22Rv1 (cell line): ENCODE data around the gene SLC7A9.

ENCODE experiments used
- H3K27ac ChIP-seq: fragments of 450-650 bp; 2 replicates; pipeline ENCODE4 v1.5.1; 2017
- ZFX ChIP-seq: fragments of 450-650 bp; IDR thresholded peaks from 2 replicates; pipeline ENCODE4 v1.6.1; 2017; ENCODE audit warnings: antibody characterized with exemption, borderline replicate concordance
- TF ChIP-seq, protein P1 (sequence below): fragments of 450-650 bp; IDR thresholded peaks from 2 replicates; pipeline ENCODE4 v1.5.1; 2017; ENCODE audit warnings: mild to moderate bottlenecking

SLC7A9 gene

DNA sequence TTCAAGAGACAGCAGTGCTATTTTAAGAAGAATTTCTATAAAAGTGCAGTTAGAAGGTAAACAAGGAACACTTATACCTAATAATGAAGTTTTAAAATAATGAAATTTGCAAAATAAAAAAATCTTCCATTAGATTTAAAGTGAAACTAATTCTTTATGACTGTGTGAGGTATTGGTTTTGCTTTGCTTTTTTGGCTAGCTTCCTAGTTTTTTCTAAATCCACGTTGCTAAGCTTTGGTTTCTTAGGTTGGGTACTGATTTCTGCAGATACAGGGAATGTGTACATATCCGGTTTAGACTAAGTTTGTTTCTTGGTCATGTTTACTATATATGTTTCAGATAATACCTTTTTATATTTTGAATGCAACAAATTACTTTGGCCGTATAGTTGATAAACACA lies 59.8 kb downstream of the SLC7A9 start:
- no peak for TF ChIP-seq ZFX
- TF ChIP-seq, protein P1, sequence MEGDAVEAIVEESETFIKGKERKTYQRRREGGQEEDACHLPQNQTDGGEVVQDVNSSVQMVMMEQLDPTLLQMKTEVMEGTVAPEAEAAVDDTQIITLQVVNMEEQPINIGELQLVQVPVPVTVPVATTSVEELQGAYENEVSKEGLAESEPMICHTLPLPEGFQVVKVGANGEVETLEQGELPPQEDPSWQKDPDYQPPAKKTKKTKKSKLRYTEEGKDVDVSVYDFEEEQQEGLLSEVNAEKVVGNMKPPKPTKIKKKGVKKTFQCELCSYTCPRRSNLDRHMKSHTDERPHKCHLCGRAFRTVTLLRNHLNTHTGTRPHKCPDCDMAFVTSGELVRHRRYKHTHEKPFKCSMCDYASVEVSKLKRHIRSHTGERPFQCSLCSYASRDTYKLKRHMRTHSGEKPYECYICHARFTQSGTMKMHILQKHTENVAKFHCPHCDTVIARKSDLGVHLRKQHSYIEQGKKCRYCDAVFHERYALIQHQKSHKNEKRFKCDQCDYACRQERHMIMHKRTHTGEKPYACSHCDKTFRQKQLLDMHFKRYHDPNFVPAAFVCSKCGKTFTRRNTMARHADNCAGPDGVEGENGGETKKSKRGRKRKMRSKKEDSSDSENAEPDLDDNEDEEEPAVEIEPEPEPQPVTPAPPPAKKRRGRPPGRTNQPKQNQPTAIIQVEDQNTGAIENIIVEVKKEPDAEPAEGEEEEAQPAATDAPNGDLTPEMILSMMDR = no peak
- H3K27ac ChIP-seq = no peak overlapping the region

DNA sequence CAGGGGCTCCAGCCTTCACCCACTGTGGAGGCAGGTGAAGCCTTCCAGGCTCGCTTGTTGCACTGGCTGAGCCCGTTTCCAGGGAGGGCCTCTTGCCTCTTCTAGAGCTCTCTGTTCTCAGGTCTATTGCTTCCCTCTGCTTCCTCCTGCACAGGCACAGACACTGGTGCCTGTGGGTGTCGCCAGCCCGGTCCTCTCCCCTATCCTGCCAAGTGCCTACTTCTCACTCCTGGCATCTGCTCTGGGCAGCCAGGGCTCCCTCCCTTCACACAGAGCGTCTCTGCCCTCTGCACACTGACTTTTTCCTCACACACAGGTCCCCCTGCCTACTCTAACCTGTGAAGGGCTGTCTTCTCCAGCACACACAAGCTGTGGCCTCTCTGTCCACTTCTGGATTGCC lies 60.3 kb downstream of the SLC7A9 start:
- no peak overlapping the region for H3K27ac ChIP-seq
- no peak for TF ChIP-seq ZFX
- TF ChIP-seq, protein P1 = no peak

DNA sequence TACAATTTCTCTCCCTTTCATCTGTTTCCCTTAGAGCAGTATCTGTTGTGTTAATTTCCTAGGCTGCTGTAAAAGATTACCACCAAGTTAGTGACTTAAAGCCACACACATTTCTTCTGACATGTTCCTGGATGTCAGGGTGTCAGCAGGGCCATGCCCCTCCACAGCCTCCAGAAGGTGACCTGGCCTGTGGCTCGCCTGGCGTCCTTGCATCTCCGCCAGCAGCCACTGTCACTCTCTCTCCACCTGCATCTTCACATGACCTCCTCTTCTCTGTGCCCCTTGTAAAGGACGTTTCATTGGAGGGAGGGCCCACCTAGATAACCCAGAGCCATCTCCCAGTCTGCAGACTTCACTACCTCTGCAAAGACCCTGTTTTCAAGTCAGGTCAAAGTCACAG lies 61.3 kb downstream of the SLC7A9 start:
- H3K27ac ChIP-seq = no peak overlapping the region
- TF ChIP-seq, protein P1 = no peak
- no peak for TF ChIP-seq ZFX

DNA sequence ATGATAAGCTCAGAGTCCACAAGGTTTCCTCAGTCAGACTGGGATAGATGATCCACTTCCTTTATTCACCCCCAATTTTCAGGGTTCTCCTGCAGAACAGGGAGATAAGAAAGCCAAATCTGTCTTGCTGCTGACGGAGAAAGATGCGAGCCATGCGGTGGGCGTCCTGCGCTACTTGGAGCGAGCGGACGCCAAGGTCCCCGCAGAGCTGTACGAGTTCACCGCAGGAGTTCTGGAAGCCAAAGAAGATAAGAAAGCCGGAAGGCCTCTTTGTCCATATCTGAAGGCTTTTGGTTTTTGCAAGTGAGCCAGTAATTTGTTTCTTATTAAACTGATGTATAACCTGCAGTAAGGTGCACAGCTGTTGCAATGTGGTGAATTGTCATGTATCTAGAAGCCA lies 66.7 kb downstream of the SLC7A9 start:
- H3K27ac ChIP-seq = no peak overlapping the region
- TF ChIP-seq, protein P1 = no peak
- TF ChIP-seq ZFX = no peak

DNA sequence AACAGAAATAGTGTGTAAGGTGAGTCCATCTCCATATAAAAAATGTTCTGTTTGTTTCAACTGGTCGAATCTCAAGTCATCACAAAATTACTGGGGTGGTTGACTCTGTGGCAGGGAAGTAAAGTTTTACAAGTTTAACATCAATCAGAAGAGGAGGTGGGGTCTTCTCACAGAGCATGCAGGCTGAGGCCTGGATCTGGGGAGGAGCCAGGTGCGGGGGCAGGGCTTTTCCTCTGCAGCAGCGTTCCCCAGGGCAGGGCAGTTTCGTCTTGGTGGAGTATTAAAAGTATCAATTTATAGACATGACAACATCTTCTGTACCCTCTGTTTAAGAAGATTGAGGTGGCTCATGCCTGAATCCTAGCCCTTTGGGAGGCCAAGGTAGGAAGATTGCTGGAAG lies 68.8 kb downstream of the SLC7A9 start:
- TF ChIP-seq, protein P1 = no peak
- no peak for TF ChIP-seq ZFX
- no peak overlapping the region for H3K27ac ChIP-seq

DNA sequence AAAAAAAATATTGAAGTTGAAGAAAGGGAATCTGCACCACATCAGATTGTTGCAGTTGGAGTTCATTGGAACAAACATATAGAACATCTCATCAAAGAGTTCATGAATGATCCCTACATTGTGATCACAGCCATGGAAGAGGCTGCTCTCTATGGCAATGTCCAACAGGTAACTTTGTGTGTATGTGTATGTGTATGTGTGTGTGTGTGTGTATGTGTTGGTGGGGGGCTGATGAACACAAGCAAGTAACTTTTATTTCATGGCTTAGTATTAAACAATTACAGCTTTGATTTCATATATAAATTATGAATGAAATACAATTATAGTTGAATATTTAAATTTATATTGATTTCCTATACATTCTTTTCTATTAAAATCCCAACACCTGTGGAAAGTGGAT lies 69.4 kb downstream of the SLC7A9 start:
- TF ChIP-seq, protein P1 = no peak
- no peak for TF ChIP-seq ZFX
- H3K27ac ChIP-seq = no peak overlapping the region

DNA sequence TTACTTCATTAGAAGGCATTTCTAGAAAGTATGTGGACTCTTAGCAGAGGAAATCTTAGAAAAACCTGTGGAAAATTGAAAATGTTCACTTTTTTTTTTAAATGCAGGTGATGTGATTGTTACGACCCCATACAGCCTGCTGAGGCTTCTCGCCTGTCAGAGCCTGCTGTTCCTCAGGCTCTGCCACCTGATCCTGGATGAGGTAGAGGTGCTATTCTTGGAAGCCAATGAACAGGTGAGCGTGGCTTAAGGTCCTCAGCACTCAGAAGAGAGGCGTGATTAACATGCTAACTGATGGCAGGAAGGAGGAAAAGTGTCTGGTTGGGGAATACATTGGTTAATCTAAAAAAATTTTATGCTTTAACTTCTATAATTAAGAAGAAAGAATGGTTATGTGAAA lies 71.4 kb downstream of the SLC7A9 start:
- TF ChIP-seq ZFX = no peak
- TF ChIP-seq, protein P1 = no peak

More for the DNA sequence above, 71.4 kb downstream of the SLC7A9 start:
- H3K27ac ChIP-seq = no peak overlapping the region
